GM12891 (cell line): Measurements from ENCODE around the gene COX17.

Source experiments
- DNase-seq: peaks from one replicate; pipeline ENCODE4 v3.0.0; 2011; ENCODE audit warnings: low spot score; ENCODE audit not compliant: insufficient read length
- FAIRE-seq: peaks from 2 replicates; lab custom pipeline; 2011; peaks lifted over from hg19 to GRCh38; lab: Jason Lieb, UNC
- PAX5 ChIP-seq: IDR thresholded peaks from 2 replicates; pipeline ENCODE4 v1.6.1; 2011; ENCODE audit warnings: low read length, moderate library complexity, mild to moderate bottlenecking; ENCODE audit not compliant: insufficient read depth, severe bottlenecking
- POLR2A ChIP-seq: IDR thresholded peaks from 2 replicates; pipeline ENCODE4 v1.6.1; 2011; ENCODE audit warnings: low read depth, low read length, control low read depth
- POLR2AphosphoS5 ChIP-seq: IDR thresholded peaks from 2 replicates; pipeline ENCODE4 v1.6.1; 2011; ENCODE audit warnings: low read depth, low read length, control low read depth
- POU2F2 ChIP-seq: IDR thresholded peaks from 2 replicates; pipeline ENCODE4 v1.6.1; 2011; ENCODE audit warnings: low read depth, mild to moderate bottlenecking, control low read depth, low read length, moderate library complexity
- SPI1 ChIP-seq: IDR thresholded peaks from 2 replicates; pipeline ENCODE4 v1.6.1; 2011; ENCODE audit warnings: low read depth, low read length, control low read depth
- TAF1 ChIP-seq: IDR thresholded peaks from 2 replicates; pipeline ENCODE4 v1.6.1; 2011; ENCODE audit warnings: low read depth, low read length, control low read depth

Gene COX17

GRCh38 chr3:119628816-119629445 lies 48.3 kb downstream of the COX17 start:
- TF ChIP-seq TAF1, result no peak
- TF ChIP-seq POU2F2, result peak; percentile 70; the same call in 1 of the 2 replicates
- 0 out of 2 replicates have a peak, but pooled peaks have one; percentile 37 for TF ChIP-seq SPI1
- FAIRE-seq, result no peak
- no peak for DNase-seq

GRCh38 chr3:119628390-119628789 lies 48.8 kb downstream of the COX17 start:
- DNase-seq (no peak), FAIRE-seq (peak; percentile 71)
- no peak for TF ChIP-seq POLR2AphosphoS5
- TF ChIP-seq TAF1, result no peak
- no peak for TF ChIP-seq POU2F2
- TF ChIP-seq PAX5, result no peak
- no peak for TF ChIP-seq SPI1
- no peak for TF ChIP-seq POLR2A

GRCh38 chr3:119627461-119627860 lies 49.7 kb downstream of the COX17 start:
- no peak for TF ChIP-seq POLR2A
- no peak; the same call in 1 of the 2 replicates for TF ChIP-seq SPI1
- TF ChIP-seq TAF1, result peak; percentile 39; the same call in 1 of the 2 replicates
- TF ChIP-seq POLR2AphosphoS5, result no peak
- DNase-seq (no peak), FAIRE-seq (no peak)

GRCh38 chr3:119626196-119626595 lies 51.0 kb downstream of the COX17 start:
- FAIRE-seq (no peak), DNase-seq (no peak)
- TF ChIP-seq POLR2AphosphoS5 (no peak), TAF1 (no peak), POLR2A (no peak), POU2F2 (no peak)

GRCh38 chr3:119625451-119626153 lies 51.6 kb downstream of the COX17 start:
- DNase-seq (no peak), FAIRE-seq (no peak)
- TF ChIP-seq POLR2AphosphoS5 (no peak), PAX5 (no peak), POU2F2 (no peak), SPI1 (no peak), TAF1 (no peak), POLR2A (no peak)

- TF ChIP-seq TAF1 (no peak), SPI1 (no peak), PAX5 (no peak), POU2F2 (no peak), POLR2AphosphoS5 (no peak)
- no peak for DNase-seq
- FAIRE-seq, result no peak
Observed at GRCh38 chr3:119624002-119624720, 53.0 kb downstream of the COX17 start.

- no peak for DNase-seq
- no peak for FAIRE-seq
- TF ChIP-seq POLR2AphosphoS5, result no peak
Observed at GRCh38 chr3:119620899-119621298, 56.3 kb downstream of the COX17 start.
